Epidermal melanocyte (primary cell): ENCODE measurements around the gene PRRX2.
"Not testable (repeated sequence)": the region's sequence is repeated elsewhere in the genome, so short reads cannot be mapped to it uniquely, and the experiment has no call there.

ENCODE experiments used
- DNase-seq: peaks from one replicate; pipeline ENCODE4 v3.0.0; 2011; ENCODE audit warnings: low spot score; ENCODE audit not compliant: insufficient read length

The PRRX2 gene

DNA sequence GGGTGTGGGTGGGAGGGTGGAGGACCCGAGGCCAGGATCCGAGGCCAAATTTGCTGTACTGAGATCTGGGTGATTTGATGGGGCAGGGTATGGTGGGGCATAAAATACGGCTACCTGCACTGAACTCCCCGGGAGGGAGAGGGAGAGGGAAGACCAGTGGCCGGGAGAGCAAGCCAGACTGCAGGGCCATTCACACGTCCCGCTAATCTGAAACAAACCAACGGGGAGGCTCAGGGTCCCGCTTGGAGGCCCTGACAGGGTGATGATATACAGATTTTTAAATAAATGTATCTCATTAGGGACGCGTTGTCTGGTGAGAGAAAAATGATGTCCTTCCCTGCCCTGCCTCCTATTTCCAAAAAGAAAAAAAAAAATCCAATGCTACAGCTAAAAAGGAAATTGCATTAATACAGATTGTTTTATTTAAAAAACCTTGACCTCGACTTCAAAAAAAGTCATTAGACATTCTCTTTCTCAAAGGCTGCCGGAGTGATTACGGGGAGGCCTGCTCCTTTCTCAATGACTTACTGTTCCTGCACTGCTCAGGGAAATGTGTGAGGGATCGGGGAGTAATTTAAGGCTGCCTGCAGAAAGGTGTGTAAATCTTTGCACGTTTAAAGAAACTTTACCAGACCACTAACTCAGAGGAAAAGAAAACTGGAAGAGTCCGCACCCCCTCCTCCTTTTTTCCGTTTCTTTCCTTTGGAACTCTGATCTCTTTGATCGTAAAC is 11.5 kb upstream of the PRRX2 start:
- DNase-seq: no peak

DNA sequence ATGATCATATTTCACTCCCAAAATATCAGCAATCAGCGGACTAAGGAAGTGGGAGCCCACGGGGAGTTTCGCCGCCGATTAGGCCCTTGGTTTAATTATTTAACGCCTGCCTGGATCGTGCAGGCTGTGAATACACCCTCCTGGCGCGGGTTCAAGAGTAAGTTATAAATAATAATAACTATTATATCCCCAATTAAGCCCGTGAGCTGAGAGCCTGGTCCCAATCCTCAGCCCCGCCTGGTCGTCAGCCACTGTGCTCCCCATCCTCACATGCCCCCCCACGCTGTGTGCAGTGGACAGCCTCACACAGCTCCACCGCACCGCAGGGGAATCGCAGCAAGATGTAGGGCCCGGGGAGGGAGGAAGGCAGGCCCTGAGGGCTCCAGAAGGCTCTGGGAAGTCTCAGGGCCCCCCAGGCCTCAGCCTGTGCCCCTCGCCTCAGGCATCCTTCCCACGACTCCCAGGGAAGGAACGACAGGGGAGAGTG is 10.8 kb upstream of the PRRX2 start:
- no peak for DNase-seq

DNA sequence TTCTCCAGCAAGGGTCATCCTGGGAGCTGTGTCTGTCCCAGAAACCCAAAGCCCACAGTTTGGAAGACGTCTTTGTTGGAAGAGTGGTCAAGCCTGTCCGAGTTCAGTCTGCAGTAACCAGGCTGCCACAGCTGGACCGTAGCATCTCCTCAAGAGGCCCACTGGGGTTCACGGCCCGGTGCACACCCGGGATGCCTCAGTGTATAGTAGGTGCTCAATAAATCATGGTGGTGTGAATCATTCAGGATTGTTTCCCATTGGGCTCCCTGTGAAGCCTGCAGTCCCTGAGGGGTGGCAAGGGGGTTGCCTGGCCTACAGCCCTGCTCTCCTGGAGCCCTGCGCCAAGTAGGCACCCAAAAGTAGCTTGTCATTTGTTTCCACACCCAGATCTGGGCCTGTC is 10.3 kb upstream of the PRRX2 start:
- DNase-seq: no peak

DNA sequence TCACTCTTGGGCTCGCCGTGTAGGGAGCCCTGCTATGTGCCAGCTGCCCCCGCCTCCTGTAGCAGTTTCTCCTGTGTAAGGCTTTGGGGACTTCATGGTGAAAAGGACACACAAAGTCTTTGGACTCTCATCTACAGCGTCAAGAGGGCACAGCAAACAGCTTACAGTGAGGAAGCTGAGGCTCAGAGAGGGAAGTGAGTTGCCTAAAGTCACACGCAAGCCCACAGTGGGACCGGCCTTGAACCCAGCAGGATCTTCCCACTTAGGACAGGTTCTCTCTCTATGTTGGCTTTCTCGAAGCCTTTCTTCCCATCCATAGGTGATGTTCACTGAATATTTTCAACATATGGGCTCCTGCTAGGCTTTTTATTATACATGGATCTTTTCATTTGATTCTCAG is 9.8 kb upstream of the PRRX2 start:
- DNase-seq: no peak

- DNase-seq: no peak
Observed at GRCh38 chr9:129656795-129657390, 8.6 kb upstream of the PRRX2 start.

DNA sequence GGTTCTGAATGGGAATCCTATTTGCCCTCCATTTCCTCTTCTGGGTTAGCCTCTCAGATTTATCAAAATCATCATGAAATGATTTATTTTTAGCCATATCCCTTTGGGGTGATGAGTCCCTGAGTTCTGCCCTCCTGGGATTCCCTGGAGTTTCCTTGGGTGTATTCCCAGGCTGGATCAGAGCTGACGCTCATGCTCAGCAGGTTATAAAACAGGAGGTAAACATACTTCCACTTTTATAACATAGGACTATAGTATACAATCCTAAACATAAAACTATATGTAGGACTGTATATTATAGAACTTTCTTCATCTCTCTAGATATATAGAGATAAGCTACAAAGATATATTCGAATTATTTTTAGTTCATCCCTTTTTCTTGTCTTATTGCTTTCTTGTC is 4.4 kb upstream of the PRRX2 start:
- DNase-seq: no peak

DNA sequence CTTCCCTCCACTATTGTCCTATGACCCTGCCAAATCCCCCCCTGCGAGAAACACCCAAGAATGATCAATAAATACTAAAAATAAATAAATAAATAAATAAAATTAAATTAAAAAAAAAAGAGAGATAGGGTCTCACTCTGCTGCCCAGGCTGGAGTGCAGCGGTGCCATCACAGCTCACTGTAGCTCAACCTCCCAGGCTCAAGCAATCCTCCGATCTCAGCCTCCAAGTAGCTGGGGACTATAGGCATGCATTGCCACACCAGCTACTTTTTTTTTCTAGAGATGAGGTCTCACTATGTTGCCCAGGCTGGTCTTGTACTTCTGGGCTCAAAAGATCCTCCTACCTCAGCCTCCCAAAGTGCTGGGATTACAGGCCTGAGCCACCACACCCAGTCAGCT is 3.2 kb upstream of the PRRX2 start:
- not testable (repeated sequence) for DNase-seq

DNA sequence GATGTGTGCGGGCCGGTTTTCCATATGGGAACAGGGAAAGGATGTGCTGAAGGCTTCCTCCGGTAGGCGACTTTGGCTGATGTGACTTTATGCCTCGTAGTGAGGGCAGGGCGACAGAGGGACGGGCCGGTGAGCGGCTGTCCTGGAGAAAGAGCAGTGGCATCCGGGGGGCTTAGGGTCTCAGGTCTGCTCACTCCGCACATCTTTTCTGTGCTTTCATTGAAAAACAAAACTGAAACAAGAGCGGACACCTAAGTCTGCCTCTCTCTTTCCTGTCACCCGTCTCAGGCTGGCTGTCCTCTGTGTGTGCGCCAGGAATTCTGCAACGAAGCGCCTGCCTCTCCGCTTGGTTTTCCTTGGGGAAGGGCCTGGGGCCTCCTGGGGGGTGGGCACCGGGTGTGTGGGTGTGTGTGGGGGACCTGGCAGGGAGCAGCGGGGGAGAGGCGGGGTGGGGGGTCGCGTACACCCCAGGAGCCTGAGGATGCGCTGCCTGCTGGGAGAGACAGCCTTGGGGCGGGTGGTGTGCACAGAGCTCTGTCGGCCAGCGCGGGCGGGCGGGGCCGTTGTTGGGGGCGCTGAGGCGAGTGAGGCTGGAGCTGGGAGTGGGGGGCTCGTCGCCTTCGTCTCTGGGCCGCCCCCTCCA is 580 bp upstream of the PRRX2 start:
- DNase-seq: no peak

DNA sequence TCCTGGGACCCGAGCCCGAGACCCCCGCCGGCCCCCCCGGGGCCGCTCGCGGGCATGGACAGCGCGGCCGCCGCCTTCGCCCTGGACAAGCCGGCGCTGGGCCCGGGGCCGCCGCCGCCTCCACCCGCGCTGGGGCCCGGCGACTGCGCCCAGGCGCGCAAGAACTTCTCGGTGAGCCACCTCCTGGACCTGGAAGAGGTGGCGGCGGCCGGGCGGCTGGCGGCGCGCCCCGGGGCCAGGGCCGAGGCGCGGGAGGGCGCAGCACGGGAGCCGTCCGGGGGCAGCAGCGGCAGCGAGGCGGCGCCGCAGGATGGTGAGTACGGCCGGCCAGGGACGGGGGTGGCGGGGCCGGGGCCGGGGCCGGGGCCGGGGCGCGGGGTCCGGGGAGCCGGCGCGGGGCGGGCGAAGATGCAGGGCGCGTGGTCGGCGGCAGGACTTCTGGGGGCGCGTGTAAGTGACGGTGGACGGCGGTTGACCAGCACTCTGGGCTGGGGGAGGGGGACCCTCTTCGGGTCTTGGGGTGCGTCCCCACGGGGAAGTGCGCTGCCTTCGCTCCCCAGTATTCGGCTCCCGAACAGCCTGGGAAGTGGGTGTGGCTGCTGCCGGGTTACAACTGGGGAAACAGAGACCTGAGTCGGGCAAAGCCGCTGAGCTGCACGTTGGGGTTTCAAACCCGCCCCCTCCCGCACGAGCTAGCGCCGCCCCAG is 520 bp downstream of the PRRX2 start:
- no peak for DNase-seq

DNA sequence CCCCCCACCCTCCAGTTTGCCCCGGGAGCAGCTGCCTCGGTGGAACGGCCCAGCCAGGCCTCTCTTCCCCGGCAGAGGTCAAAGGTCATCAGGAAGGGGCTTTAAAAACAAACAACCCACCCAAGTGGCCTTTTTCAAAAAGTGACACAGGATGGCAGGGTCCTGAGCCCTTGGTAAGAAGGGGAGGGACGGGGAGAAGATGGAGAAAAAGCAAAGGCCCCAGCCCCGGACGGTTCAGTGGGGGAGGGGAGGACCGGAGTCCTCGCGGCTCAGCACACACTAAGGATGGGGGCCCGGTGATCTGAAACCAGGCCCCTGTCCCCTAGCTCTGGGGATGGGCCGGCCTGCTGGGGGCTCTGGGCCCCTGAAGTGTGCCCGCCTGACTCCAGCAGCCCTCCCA is 1.1 kb downstream of the PRRX2 start:
- DNase-seq: no peak

GRCh38 chr9:129667378-129667777 is 1.9 kb downstream of the PRRX2 start:
- DNase-seq: no peak

- no peak for DNase-seq
Observed at GRCh38 chr9:129667850-129668249, 2.4 kb downstream of the PRRX2 start.

GRCh38 chr9:129669141-129669718 is 3.8 kb downstream of the PRRX2 start:
- DNase-seq: peak; percentile 65

DNA sequence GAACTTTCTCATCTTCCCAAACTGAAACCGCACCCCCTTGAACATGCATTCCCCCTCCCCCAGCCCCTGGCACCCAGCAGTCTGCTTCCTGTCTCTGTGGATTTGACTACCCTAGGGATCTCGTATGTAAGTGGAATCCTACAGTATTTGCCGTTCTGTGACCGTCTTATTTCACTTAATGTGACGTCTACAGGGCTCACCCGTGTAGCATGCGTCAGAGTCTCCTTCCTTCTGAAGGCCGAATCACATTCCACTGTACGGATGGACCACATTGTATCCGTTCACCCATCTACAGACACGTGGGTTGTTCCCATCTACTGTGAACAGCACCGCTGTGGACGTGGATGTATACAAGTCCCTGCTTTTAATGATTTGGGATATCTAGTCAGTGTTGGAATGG is 4.5 kb downstream of the PRRX2 start:
- DNase-seq: no peak

GRCh38 chr9:129671065-129671464 is 5.6 kb downstream of the PRRX2 start:
- DNase-seq: no peak

GRCh38 chr9:129671519-129671918 is 6.1 kb downstream of the PRRX2 start:
- DNase-seq: no peak

DNA sequence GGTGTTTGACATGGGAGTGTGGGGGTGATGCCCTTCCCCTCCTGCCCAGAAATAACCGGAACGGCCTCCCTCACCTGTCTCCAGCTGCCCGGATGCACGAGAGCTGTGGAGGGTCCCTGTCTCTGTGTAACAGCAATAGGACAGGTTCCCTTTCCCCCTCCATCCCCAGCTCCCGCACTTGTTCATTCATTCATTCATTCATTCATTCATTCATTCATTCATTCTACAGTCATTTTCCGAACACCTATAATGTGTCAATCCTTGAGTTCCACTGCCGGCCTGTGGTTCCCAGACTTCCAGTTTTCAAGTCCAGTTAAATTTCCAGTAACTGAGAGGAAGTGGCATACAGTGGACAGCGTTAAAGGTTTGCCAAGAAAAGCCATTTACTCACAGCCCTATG is 7.3 kb downstream of the PRRX2 start:
- no peak for DNase-seq

- no peak for DNase-seq
Observed at GRCh38 chr9:129673602-129674001, 8.2 kb downstream of the PRRX2 start.

DNA sequence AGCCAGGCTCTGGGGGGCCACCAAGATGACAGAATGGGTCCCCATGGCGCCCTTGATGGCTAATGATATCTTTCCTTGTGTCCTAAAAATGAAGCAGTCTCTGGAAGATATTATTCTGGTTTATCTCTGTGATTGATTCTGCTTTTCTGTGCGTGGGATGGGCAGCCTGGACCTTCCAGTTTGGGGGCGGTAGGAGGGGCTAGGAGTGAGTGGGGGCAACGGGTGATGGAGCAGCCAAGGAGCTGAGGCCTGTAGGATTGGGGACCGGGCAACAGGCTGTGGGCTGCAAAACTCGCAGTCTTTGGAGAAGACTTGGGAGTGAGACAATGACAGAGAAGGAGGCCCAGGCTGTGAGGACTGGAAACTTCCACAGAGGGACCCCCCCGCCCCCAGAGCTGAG is 8.8 kb downstream of the PRRX2 start:
- DNase-seq: no peak

DNA sequence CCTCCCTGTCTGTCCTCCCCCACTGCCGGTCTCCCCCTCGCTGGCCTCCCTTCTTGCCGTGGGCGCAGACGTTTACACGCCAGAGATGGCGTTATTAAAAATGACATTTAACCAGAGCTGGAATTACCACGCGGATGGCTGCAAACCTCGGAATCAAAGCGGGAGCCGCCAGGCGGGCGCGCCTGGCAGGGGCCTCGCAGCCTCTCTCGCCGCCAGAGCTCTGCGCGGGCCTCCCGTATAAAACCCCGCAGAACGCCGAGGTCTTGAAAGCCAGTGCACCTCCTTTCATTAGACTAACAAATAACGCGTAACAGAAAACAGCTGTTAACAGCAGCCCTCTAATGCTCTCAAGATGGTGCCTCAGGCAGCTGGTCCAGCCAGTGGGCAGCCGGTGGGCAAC is 10.2 kb downstream of the PRRX2 start:
- no peak for DNase-seq

GRCh38 chr9:129676287-129676686 is 10.8 kb downstream of the PRRX2 start:
- no peak for DNase-seq

DNA sequence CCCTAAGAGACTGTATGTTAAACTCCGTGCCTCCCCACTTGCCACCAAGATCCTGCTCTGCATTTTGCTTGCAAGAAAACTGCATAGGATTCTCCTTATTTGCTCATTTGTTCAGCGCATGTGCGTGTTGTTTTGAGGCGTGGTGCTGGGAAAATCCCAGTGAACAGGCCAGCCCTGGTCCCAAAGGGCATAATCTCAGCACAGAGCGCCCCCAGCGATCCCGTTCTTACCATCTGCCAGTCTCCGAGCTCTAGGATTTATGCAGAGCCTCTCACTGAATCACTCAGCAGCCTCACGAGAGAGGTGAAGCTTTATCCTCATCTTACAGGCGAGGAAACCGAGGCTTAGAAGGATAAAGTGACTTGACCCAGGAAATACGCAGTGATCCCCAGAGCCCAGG is 11.5 kb downstream of the PRRX2 start:
- no peak for DNase-seq
